ENCODE measurements around the gene KCNK4.
A peak's percentile ranks its signal among the peaks of the same experiment; 100 is the strongest.

Gene KCNK4

DNA sequence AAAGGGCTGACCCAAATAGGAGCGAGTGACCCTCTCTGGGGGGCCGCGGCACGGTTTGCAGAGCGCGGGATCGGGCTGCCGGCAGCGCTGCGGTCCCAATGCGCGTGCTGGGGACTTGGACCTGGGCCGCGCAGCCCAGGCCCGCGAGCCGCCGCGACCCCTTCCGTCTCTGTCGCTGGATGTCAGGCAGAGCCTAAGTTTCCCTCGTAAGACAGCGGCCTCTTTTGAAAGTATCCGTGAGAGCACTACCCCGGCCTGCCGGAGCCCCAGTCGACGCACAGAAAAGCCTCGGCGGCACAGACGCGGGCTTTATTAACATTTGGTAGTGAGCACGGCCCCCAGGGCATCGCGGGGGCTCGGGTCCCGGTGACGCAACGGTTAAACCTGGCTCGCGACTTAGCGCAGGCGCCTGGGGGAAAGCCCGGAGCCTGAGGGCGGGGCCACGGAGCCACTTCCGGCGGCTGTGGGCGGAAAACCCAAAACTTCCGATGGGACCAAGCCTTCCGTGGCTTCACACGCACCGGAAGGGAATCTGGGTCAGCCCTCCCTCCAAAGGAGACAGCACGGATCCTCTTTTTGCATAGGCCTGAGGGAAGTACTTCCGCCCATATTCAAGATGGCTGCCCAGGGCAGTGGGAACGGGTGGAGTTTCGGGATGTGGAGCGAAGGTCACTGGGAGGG lies 21.4 kb upstream of the KCNK4 start:
- peak; percentile 100 for DNase-seq

DNA sequence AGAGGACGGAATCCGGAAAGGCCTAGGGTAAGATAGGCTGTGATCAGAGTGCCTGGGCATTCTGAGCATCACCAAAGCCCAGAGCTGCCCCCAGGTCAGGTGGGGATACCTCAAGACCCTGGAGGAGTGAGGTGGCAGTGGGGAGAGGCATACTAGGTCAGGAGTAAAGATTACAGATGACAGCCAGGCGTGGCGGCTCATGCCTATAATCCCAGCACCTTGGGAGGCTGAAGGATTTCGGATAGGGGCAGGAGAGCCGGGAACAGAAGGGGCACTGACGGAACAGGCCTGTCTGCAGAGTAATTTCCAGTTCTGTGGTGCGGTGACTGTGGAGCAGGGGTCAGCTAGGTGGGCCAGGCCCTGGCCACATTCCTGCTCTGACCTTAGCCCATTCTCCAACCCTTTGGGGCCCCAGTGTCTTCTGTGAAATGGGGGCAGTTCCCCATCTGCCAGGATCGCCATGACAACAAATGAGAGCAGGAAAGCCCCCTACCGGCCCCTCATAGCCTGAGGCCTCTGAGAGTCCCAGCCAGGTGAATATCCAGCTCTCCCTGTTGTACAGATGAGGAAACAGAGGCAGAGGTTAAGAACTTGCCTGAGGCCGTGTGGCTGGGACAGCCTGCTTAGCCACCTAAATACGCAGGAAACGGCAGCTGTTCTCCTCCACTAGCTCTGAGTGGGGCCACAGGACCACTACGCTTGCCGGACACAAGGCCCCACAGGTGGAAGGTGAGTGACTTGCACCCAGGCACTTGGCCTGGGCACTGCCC lies 15.9 kb upstream of the KCNK4 start:
- DNase-seq, result no peak

DNA sequence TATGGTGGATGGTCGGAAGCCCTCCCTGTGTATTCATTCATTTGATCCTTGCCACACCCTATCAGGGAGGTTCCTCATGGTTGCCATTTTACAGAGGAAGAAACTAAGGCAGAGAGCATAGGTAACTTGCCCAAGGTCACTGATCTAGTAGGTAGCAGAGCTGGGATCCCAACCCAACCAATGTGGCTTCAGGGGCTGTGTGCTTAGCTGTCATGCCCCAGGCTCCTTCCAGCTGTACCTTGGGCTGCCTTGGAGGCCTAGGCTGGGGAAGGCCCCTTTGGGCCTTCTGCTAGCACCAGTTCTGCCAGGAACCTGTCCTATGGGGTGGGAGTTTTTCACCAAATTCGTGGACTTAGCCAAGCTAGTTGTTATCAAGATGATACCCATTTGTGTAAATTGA lies 15.3 kb upstream of the KCNK4 start:
- no peak for DNase-seq

DNA sequence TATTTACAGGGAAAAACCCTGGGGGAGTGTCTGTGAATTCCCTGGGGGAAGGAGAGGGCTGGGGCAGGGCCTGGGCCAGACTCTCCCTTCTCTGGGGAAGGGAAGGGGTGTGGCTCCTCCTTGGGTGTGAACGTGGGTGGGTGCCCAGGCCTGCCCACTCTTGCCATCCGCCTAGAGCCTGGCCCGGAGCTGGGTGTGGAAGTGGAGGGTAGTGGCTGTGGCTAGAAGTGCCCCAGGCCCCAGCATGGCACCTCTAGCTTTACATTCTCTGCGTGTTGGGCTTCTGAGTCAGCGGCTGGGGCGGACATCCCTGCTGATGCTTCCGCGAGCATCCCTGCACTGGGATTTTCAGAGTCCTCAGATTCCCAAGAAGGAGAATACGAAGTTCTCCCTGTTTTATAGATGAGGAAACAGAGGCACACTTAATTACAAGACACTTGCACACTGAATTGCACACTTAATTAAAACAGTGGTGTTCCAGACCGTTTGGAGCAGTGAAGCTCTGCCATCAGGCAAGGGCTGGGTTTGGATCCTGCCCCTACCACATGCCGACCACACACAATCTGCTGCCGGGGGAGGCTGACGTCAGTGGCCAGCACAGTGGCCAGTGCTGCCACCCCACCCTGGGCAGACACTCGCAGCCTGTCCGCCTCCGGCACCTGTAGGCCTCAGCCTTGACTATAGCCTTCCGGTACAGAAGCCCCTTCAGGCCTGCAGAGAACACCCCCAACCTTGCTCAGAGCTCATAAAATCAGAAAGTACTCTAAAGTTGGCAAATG lies 14.3 kb upstream of the KCNK4 start:
- peak; percentile 94 for DNase-seq

DNA sequence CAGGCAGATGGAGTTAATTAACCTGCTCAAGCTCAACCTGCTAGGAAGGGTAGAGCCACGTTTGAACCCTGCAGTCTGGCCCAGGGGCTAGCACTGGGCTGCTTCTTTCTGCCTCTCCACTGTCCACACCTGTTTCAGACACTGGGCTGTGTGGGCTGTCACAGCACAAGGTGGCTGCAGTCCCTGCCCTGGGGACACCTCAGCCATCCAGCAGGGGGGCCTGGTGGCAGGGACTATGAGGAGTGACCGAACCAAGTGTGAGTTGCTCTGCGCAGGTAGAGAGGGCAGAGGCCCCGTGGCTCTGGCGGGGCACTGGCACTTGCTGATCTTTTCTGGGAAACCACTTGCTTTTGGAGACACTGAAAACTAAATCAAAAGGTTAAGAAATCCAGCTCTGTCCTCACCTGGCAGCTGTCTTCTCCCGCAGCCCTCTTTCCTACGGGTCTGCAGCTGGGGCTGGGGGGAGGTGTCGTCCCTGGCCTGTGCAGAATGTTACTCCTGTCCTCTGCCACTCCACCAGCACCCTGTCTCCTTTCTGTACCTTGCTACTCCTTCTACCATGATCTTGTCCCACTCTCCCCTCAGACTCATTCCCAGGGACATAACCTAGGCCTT lies 12.4 kb upstream of the KCNK4 start:
- no peak for DNase-seq

DNA sequence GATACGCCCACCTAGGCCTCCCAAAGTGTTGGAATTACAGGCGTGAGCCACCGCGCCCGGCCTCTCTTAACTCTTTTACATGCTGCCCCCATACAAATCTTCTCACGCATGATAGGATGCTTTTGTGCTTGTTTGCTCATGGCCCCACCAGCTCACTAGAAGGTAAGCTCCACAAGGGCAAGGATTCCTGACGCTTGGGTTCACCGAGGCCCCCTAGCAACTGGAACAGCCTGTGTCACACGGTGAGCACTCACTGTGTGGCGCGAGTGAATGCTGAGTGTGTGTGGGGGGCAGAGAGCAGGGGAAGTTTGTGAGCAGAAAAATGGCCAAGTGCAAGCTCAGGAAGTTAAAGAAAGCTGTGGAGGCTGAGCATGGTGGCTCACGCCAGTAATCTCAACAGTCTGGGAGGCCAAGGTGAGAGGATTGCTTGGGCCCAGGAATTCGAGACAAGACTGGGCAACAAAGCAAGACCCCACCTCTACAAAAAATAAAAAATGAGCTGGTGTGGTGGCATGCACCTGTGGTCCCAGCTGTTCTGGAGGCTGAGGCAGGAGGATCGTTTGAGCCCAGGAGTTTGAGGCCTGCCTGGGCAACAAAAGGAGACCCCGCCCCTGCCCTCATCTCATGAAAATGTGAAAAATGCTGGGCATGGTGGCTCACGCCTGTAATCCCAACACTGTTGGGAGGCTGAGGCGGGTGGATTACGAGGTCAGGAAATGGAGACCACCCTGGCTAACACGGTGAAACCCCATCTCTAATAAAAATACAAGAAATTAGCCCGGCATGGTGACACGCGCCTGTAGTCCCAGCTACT lies 8.9 kb upstream of the KCNK4 start:
- DNase-seq, result no peak

DNA sequence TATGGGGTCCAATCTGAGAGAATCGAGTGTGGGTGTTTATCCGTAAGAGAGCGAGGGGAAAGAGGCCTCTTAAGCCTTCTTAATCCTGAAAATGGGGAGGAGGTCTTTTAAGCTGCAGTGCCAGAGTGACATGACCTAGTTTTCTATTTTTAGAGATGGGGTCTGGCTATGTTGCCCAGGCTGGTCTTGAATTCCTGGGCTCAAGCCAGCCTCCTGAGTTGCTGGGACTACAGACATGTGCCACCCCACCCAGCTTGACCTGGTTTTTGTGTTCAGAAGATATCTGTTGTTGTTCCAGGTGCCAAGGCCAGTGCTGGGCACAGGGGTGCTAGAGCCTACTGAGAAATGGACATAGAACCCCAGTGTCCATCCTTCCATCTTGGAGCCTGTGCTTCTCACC lies 8.0 kb upstream of the KCNK4 start:
- no peak for DNase-seq

DNA sequence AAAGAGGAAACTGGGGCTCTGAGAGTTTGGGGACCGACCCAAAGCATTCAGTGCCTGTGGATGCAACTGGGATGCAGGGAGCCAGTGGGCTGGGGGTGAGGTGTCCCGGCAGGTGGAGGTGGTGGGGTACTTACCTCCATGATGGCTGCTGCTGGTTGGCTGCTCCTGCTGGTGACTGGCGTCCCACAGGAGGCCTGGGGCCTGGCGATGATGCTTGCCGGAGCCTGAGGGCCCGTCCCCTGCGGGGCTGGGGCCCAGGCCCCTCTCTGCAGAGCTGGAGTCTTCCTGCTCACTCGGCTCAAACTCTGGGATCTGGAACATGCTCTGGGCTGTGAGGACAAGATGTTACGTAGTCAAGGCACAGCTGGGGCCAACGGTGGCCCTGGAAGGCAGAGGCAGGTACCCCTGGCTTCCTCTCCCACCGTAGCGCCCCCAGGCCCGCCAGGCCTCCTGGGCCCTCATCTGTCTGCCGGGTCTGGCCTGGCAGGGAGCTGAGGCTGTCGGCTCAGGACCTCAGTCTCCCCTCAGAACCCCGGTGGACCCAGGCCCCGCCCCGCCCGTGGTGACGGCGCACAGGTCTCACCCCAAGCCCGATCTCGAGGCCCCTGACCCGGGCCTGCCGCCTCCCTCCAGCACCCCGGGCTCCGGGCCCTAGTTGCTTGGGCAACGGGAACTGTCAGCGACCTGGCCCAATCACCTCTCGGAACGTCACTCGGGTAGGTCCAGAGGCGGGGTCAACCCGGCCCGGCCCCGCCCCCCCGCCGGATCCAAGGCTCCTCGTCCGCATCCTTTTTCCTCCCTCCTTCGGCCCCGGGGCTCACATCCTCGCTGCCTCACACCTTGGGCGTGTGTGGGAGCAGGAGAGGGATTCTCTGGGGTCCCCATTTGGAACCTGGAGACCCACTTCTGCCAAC lies 6.8 kb upstream of the KCNK4 start, which contains the start of gene BAD:
BAD (minus strand) TSS at position 618 of the 914 bp plus-strand sequence; CDS start at position 321, 297 bp downstream.
- DNase-seq, result peak; percentile 93

DNA sequence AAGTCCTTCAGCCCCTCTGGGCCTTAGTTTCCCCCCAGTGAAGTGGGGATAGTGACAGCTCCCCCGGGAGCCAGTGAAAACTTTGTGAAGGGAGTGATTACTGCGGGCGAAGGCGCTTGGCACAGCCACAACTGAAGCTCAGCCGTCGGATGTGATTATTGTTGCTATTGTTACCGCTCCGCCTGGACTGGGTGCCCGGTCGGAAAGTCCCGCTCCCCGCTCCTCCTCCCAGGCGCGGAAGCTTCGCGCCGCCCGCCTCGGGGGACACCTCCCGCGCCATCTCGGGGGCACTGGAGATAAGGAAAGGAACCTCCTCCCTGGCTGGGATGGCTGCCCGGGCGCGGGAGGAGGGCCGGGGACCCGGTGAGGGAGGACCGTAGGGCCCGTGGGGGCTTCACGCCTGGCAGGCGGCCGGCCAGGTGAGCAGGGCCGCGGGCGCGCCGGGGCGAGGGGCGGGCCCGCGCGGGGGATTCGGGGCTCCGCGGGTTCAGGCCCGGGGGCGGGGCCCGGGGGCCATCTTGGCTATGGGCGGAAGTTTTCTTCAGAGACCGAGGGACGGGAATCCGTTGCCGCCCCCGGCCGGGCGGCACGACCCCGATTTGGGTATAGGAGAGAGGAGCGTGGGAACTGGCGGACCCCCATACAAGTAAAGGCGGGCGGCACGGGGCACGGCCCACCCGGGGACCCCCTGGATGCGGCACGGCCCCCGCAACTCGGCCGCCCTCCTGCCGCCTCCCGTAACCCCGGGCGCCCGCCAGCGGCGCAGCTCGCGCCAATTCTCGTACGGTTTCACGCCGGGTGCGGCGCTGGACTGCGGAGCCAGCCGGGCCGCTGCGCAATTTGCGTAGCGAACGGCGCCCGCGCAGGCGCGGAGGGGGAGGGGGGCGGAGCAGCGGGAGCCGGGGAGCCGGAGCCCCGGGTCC lies 5.9 kb upstream of the KCNK4 start, which contains the start of gene GPR137:
GPR137 (plus strand) TSS at position 887 of the 923 bp plus-strand sequence. CDS start 677 bp downstream, outside the sequence.
- peak; percentile 78 for DNase-seq

DNA sequence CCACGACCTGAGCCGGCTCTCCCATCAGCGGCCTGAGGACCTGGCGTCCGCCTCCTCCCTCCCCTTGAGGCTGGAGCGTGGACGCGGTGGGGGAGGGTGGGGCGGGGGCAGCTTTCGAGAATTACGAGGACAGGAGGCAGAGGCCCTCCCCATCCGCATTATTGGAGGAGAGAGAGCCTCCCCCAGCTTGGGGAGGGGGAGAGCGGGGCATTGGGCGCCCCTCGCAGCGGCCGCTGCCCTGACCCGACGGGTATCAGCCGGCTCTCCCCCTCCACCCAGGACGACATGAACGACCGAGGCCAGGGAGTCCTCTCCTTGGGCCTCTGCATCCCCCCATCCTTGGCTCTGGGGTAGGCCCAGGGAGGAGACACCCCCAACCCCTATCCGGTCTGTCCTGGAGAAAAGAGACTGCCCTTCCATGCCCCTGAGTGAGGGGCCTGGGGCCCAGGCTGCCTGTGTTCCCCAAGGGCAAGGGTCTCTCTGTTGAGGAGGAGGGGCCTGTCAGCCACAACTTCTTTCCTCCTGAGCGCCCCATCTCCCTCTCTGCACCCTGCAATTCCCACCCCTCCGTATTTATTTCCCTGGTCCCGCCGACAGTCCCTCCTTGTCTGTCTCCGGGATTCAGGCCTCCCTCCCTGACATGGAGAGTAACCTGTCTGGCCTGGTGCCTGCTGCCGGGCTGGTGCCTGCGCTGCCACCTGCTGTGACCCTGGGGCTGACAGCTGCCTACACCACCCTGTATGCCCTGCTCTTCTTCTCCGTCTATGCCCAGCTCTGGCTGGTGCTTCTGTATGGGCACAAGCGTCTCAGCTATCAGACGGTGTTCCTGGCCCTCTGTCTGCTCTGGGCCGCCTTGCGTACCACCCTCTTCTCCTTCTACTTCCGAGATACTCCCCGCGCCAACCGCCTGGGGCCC lies 5.0 kb upstream of the KCNK4 start:
- no peak for DNase-seq

DNA sequence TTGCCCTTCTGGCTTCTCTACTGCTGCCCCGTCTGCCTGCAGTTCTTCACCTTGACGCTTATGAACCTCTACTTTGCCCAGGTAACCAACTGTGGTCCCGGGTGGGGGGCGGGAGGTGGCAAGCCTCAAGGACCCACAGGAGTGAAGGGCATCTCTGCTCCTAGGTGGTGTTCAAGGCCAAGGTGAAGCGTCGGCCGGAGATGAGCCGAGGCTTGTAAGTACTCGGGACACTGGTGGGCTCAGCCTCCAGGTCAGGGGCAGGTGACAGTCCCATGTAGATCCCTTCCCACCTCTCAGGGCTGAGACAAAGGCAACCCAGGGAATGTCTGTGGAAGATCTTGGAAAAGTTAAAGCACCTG lies 4.3 kb upstream of the KCNK4 start:
- no peak for DNase-seq

DNA sequence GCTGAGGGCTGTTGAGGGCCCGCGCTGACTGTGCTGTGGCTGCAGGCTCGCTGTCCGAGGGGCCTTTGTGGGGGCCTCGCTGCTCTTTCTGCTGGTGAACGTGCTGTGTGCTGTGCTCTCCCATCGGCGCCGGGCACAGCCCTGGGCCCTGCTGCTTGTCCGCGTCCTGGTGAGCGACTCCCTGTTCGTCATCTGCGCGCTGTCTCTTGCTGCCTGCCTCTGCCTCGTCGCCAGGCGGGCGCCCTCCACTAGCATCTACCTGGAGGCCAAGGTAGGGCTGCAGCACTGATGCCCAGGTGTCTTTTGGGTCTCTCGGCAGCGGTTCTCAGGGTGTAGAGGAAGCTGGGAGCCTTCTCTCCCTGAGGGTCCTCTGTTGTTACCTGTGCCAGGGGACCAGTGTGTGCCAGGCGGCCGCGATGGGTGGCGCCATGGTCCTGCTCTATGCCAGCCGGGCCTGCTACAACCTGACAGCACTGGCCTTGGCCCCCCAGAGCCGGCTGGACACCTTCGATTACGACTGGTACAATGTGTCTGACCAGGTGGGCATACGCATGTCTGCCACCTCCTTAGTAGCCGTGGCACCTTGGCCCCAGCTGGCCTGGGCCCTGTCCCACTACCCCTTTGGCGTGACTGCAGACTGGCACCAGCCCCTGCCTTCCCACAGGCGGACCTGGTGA lies 3.3 kb upstream of the KCNK4 start:
- no peak for DNase-seq

DNA sequence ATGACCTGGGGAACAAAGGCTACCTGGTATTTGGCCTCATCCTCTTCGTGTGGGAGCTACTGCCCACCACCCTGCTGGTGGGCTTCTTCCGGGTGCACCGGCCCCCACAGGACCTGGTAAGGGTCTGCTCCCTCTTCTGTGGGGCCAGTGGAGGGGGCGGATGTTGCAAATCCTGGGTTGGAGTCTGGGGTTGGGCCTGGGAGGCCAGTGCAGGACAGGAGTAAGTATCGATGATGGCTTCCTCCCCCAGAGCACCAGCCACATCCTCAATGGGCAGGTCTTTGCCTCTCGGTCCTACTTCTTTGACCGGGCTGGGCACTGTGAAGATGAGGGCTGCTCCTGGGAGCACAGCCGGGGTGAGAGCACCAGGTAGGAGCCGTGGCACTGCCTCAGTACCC lies 2.8 kb upstream of the KCNK4 start:
- DNase-seq, result no peak

DNA sequence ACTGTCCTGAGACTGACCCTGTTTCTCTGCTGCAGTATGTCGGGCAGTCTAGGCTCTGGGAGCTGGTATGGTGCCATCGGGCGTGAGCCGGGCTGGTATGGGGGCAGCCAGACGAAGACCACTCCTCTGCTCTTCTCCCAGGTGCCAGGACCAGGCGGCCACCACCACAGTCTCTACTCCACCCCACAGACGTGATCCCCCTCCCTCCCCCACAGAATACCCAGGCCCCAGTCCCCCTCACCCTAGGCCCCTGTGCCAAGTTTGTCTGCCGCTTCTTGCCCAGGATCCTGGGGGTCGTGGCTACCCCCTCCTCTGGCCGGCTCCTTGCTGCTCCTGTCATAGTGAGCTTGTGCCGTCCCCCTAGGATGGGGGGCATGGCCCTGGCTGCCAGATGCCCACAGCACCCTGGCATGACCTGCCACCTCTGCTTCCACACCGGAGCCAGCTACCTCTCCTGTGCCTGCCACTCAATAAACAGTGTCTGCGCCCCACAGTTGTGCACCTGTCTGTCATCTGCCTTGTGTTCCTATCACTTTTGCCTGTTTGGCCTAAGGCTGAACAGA lies 2.0 kb upstream of the KCNK4 start:
- no peak for DNase-seq

DNA sequence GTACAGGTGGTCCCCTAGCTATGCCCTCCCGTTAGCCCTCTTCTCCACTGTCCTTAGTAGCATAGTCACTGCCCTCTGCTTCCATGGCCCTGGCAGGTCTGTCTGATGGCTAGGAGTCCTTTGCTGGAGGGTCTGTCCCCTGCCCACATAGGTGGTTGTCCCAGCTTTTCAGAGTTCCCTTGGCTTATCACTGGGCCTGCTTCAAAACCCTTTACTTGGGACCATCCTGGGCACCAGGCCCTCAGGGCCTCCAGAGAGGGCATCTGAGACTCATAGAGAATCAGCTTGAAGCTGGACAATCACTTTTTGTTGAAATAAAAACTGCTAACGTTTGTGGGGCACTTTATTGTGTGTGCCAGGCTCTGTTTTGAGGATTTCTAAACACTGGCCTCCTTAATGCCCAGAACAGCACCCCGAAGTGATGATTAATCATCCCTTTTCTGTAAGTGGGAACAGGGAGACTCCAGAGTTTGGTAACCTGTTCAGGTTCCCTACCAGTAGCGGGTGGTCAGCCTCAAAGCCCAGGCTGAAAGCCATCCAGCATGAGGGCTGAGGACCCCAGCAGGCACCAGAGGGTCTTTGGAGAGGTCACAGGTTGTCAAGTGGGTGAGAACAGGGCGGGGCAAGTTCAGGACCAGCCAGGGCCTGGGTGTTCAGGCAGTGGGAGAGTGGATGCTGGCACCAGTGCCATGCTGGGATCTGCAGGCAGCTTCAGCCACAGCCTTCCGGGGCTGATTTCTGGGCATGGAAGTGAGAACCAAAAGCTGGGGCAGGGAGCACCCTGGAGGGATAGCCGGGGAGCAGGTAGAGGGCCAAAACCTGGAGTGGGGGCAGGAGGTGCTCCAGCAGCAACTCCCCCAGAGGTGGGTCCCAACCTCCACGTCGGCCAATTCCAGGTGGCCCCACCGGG lies 495 bp upstream of the KCNK4 start:
- no peak for DNase-seq

DNA sequence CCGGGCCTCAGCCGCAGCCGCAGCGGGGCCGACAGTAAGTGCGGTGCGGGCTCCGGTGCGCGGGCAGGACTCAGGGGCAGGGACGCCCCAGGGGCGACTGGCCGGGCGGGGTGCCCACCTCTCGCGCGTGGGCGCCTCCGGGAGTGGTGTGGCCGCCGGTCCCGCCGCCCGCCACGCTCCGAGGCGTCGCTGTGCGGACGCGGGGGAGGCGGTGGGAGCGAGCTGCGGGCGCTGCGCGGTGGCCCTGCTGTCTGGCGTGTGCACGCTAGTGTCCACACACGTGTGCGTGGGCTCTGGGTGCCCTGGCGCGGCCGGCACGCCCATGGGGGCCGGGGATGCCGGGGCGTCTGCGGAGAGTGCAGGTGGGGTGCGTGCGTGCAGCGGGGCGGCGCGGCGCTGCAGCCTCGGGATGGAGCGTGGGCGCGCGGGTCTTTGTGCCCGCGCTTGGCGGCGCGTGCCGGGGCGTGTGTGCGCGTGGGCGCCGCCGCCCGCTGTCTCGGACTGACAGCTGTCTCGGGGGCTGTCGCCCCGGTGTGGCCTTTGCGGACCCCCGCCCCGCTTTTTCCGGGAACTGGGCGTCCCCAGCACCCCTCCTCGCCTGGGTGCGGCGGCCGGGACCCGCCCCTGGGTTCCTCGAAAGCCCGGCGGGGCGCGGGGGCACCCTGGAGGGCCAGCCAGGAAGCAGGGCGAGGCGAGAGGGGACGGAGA lies 804 bp downstream of the KCNK4 start:
- no peak for DNase-seq

All from EL (cell line).